Measurements from ENCODE around the gene CMTM1. TPM values are rescaled to one million over a fixed set of nuclear protein-coding genes. Genes with fewer than 3 reads are reported as not detected.

Gene CMTM1
- total RNA-seq, 1 experiment from 2014 or later = 2.6 TPM

- Histone ChIP-seq H3K56ac (ENCODE audit: insufficient read length, low read depth, low read length) (no peak overlapping the region), H2BK120ac (ENCODE audit: low read depth, low read length, poor library complexity, severe bottlenecking) (no peak overlapping the region), H3K27me3 (ENCODE audit: insufficient read depth, low read length) (no peaks in the 10 kb centered on the region), H2BK12ac (ENCODE audit: insufficient read length, low read depth, low read length) (no peak overlapping the region), H2BK15ac (ENCODE audit: low read depth, low read length) (no peak overlapping the region), H3K18ac (ENCODE audit: insufficient read length, low read depth, low read length) (no peak overlapping the region), H3K9ac (ENCODE audit: extremely low read depth, insufficient read length, low read length) (no peak overlapping the region), H3K4me1 (ENCODE audit: insufficient read depth, low read length) (no peaks in the 10 kb centered on the region), H2BK5ac (ENCODE audit: insufficient read length, low read length) (no peak overlapping the region), H4K91ac (ENCODE audit: insufficient read length, low read depth, low read length) (no peak overlapping the region), H4K5ac (ENCODE audit: insufficient read length, low read depth, low read length) (no peak overlapping the region), H3K79me1 (ENCODE audit: insufficient read depth, low read depth, low read length, poor library complexity, severe bottlenecking) (no peaks in the 10 kb centered on the region), H3T11ph (ENCODE audit: low read length) (no peak overlapping the region), H2AK5ac (ENCODE audit: insufficient read length, low read length) (no peak overlapping the region), H2BK20ac (ENCODE audit: low read depth, low read length, poor library complexity, severe bottlenecking) (no peak overlapping the region), H3K14ac (ENCODE audit: insufficient read depth, low read length) (no peak overlapping the region; the same call in 1 of the 2 replicates), H3K4me2 (ENCODE audit: insufficient read depth, insufficient read length, low read length) (no peak overlapping the region), H3K23ac (ENCODE audit: insufficient read length, low read depth, low read length) (no peak overlapping the region), H4K20me1 (ENCODE audit: control insufficient read depth, insufficient read depth, insufficient read length) (no peaks in the 10 kb centered on the region), H2AFZ (ENCODE audit: low read length) (no peak overlapping the region), H4K8ac (replicated peaks; ENCODE audit: insufficient read length, low read depth, low read length) (no peak overlapping the region), H3K79me2 (ENCODE audit: insufficient read depth, low read length) (no peaks in the 10 kb centered on the region), H3K27ac (ENCODE audit: insufficient read length, low read depth, low read length) (no peak overlapping the region), H3K23me2 (ENCODE audit: insufficient read length, low read depth, low read length, poor library complexity, severe bottlenecking) (no peaks in the 10 kb centered on the region), H3K9me3 (ENCODE audit: control insufficient read depth, low read depth, low read length) (no peaks in the 10 kb centered on the region), H3K4ac (ENCODE audit: low read depth, low read length) (no peak overlapping the region)
- H3K9me3 Mint-ChIP-seq = no peaks in the 10 kb centered on the region
- DNase-seq = no peak
- no peak overlapping the region for H3K4me3 Mint-ChIP-seq
- H3K27me3 Mint-ChIP-seq (ENCODE audit: low read depth) = peaks cover 2% of the 10 kb centered on the region
- TF ChIP-seq CTCF (conservative IDR thresholded peaks at IDR 0.05) = no peak
- H3K36me3 Mint-ChIP-seq (ENCODE audit: insufficient read depth in 1 of 3, low read depth in 3 of 3) = peaks cover 0 to 3% (median 0%) of the 10 kb centered on the region in 3 experiments; a peak in 2 of 7 replicates
- peaks cover 14 to 16% of the 10 kb centered on the region in 2 experiments for H3K4me1 Mint-ChIP-seq
- peak overlapping the region in 1 of 3 experiments; percentile 53; a peak in 1 of 7 replicates for H3K27ac Mint-ChIP-seq
- no CpG with 5 or more reads among the region's 5 CpGs for WGBS (ENCODE audit: extremely low coverage, insufficient read length, low lambda C conversion rate)
Measured at GRCh38 chr16:66521252-66521713, 45.0 kb upstream of the CMTM1 start.

All from H9 (cell line).